Measurements from ENCODE around the gene FAM174C.

The FAM174C gene

DNA sequence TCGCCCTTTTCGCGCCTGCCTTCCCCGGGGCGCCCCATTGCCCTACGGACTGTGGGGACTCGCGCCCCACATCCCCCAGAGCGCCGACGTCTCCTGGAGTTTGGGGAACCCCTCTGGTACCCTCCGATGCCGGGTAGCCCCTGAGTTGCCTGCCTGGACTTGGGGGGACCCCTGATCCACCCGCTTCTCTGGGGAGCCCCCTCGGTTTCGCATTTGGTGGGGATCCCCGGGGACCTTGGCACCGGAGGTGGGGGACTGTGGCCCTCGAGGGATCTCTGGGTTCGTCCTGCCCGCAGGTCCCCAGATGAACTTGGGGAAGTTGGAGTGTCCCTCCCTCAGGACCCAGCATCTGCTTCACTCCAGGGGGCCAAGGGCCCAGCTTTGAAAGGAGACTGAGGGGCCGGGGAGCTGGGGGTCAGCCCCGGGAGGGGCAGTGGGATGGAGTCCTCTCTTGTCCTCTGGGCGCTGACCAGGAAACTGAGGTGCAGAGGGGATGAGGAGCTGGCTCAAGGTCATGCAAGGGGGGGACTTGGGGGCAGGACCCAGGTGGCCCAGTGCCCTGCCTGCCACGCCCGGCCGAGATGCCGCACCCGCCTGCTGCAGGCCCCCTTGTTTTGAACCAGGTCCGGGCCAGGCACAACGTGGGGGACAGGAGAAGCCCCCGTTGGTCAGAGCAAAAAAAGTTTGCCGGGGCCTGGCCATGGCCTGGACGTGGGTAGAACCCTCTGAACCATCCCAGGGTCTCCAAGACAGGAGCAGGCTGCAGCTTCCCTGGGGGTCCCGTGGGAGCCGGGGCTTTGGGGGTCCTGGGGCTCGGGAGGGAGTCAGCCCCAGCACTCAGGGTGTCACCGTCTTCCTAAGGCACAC is 11.4 kb downstream of the FAM174C start:
- no peak for DNase-seq (ENCODE audit: low spot score)

DNA sequence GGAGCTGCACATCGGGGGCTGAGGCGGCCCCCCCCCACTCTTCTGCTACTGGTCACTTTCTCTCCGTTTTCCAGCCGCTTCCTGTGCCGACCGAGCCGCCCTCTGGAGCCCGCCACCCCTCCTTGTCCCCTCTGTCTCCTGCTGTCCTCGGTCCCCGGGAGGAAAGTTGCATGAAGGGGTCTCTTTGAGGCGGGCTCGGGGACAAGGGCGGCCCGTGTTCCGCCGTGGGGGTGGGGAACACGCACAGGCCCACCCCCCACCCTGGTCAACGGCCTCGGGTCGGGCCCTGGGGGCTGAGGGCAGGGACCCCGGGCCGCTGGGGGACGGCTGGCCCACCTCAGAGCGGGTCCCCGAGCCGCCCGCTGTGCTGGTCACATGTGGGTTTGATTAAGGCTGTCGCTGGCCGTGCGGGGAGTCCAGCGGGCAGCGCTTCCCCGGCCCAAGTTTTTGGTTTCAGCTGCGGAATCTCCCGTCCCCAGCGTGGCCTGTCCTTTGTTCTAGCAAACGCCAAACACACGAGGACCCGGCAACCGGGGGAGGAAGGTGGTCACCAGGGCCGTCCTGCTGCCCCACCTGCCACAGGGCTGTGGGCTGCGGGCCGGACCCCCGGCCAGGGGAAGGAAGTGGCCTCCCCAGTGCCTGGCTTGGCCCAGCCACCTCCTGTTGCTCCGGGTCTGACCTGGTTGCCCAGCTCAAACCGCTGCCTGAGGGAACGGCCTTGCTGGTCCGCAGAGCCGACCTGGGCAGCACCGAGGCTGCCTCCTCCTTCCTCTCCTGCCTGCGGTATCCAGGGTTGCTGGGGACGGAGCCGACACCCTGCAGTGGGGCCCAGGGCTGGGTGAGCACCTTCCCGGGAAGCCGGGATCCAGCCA is 12.3 kb downstream of the FAM174C start:
- no peak for DNase-seq (ENCODE audit: low spot score)

- no peak for DNase-seq (ENCODE audit: low spot score)
Observed at GRCh38 chr19:1288226-1288612, 12.9 kb downstream of the FAM174C start.

DNA sequence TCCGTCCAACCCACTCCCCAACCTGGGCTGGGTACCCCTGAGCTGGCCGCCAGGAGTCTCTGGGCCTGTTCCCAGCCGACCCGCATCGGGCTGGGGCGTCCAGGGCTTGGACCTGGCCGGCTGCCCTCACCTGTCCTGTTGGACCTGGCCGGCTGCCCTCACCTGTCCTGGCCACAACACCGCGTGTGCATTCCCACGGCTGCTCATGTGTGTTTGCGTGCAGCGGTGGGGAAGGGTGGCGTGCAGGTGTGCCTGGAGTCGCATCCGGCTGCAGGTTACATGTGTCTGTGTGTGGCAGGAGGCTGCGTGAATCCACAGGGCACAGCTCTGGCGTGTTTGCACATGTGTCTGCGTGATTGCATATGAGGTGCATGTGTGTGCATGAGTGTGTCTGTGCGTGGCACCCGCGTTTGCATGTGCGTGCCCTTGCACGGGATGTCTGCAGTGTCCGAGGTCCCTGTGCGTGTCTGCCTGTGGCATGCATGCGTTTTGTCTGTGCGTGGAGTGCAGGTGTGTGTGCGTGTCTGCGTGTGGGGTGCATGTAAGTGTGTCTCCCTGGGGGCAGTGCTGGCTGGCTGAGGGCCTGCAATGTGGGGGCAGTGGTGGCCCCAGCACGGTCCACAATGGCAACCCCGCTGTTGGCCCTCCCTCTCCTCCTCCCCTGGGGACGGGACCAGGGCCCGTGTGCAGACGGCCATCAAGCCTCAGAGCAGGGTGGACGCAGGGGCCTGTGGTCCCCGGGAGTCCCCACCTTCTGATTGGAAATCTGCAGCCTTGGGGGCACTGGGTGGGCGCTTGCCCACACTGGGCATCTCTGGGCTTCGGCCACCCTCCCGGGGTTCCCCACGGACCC is 13.7 kb downstream of the FAM174C start:
- no peak for DNase-seq (ENCODE audit: low spot score)

DNA sequence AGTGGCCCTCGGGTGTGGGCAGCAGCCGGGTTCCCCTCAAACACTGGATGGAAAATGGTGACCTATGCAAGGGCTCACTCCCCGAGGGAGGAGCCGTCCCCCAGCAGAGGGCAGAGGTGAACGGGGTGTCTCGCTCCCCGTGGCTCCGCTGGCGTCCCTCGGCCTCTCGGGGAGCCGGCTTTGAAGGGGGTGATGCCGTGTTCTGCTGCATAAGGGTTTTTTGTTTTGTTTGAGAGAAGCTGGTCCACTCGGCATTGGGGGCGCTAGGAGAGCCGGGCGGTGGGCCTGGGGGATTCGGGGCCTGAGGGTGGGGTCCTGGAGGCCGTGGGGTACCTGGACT is 14.3 kb downstream of the FAM174C start:
- DNase-seq (ENCODE audit: low spot score), result no peak

DNA sequence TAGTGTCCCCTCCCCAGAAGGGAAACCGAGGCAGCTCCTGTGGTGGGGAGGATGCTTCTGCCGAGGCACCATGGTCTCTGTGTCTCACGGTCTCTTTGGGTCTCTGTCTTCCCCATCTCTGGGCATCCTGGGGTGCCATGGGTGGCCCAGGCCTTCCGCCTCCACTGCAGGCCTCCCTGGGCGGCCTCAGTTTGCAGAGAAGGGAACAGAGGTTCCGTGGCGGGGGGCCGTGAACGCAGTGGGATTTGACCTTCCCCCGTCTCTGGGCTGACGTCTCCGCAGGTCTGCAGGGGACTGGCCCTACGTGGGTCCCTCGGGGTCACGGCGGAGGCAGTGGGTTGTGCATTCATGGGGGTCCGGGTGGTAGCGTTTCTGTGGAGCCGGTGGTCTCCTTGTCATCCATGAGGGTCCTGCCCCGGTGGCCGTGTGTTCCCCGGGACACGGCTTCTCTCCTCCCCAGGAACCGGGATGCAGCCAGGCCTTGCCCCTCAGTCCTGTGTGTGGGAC is 14.9 kb downstream of the FAM174C start:
- no peak for DNase-seq (ENCODE audit: low spot score)

DNA sequence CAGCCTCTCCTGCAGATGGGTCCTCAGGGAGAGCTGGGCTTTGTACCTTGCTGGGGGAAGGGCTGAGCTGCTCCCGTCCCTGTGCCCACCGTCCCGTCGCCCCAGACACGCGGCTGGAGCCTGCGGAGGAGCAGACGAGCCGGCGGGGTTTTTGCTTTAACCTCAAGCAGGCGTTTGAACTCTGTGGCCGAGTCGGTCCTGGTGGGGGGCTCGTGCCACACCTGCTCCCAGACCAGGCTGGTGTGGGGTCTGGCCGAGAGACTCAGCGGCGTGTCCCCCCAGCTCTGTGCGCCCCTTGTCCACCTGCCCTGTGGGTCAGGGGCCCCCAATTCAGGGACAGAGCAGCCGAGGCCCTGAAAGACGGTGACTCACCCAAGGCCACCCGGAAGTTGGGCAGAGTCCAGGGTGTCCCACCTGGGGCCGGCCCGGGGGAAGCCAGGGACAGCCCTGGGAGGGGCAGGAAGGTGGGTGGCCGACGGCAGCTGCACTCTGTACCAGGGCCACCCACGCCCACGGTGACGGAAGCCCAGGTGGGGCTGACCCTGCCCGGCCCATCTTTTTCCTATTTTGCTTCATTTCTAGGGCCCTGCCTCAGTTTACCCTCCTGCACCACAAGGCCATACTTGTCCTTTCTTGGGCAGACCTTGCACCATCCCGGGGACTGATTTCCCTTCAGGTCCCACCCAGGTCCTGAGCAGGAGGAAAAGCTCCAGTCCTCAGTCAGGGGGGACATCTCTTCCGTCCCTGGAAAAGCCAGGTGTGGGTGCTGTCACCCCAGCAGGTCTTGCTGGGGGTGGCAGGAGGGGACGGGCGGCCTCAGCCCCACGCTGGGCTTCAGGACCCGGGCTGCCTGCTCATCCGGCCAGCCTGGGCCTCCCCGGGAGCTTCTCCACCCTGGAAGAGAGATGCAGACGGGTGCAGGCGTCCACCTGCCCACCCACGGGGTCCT is 15.6 kb downstream of the FAM174C start:
- DNase-seq (ENCODE audit: low spot score), result no peak

DNA sequence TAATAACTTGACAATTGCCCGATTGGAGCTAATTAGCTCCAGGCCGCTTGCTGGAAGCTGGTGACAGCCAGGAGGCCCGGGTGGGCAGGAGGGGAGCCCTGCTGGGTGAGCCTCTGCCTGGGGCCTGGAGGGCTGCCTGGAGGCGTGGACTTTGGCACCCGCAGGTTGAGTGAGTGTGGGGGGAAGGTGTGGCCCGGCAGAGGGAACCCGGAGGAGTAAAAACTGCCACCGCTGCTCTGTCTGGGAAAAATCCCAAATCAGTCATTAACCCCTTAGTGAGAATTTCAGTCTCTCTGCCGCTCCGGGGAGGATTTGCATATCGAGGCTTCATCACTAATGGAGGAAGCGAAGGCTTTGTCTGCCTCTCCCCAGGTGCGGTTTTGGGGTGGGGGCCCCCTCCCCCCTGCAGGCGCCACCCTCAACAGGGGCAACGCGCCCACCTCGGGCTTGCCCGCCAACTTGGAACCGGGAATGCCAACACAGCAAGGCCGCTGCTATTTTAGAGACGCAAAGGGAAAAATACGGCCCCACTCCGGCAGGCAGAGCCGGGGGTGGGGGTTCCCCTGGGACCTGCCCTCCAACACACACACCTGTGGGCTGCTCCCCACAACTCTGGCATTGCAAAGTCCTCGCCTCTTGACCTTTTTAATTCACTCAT is 16.6 kb downstream of the FAM174C start:
- no peak for DNase-seq (ENCODE audit: low spot score)

DNA sequence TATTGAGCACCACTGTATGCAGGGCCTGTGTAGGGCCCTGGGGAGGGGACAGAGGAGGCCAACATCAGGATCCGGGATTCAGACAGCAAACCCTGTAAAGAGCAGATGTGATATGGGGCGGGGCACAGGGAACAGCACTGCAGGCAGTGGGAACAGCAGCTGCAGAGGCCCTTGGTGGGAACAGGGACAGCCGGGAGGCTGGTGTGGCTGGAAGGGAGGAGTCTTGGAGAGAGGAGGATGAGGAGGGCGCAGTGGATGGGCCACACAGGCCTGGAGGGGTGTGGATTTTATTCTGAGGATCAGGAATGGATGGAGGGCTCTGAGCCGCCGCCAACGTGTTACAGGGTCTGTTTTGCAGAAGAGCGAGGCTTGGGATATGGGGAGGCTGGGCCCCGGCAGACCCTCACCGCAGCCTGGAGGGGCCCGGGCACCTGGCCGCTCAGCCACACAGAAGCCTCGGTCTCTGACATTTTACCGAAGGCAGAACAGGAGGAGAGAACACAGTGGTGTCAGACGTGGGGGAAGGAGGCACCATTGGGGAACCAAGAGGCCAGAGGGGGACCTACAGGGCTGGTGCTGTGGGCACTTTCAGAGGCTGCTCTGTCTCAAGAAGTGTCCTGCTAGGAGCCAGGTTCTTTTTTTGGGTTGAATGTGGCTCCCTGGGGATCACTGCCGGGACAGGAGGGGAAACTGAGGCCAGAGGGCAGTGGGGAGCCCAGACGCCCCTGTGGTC is 17.3 kb downstream of the FAM174C start:
- no peak for DNase-seq (ENCODE audit: low spot score)

DNA sequence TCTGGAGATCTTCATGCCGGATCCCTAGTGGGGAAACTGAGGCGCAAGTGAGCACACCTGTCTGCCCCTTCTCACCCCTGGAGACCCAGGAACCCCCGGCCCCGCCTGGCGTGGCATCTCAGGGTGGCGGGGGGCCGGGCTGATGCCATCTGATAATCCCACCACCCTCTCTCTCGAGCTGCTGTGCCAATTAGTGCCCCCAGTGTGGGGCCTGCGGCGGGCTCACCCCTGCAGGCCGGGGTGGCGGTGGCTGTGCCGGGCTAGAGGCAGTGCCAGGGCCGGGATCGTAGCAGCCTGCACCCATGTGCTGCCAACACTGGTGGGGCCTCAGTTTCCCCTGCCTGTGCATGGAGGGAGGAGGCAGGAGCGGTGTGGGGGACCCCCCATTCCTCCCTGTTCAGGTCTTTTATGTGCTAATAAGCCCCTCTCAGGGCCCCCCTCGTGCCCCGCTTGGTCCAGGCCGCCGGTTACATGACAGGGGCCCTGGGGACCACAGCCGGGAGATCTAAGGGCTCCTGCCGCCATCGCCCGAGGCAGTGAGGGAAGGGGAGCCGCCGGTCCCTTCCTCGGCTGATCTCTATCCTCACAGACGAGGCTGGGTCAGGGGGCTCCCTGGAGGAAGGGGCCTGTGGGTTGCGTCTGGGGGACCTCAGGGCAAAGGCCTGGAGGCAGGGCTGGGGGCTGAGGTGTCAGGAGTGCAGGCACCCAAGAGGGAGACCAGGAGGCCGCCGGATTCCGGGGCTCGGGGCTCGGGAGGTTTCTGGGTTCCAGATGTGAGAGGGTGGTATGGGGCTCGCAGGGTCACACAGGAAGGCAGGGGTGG is 18.7 kb downstream of the FAM174C start:
- no peak for DNase-seq (ENCODE audit: low spot score)

GRCh38 chr19:1294688-1295087 is 19.4 kb downstream of the FAM174C start:
- DNase-seq (ENCODE audit: low spot score), result no peak

DNA sequence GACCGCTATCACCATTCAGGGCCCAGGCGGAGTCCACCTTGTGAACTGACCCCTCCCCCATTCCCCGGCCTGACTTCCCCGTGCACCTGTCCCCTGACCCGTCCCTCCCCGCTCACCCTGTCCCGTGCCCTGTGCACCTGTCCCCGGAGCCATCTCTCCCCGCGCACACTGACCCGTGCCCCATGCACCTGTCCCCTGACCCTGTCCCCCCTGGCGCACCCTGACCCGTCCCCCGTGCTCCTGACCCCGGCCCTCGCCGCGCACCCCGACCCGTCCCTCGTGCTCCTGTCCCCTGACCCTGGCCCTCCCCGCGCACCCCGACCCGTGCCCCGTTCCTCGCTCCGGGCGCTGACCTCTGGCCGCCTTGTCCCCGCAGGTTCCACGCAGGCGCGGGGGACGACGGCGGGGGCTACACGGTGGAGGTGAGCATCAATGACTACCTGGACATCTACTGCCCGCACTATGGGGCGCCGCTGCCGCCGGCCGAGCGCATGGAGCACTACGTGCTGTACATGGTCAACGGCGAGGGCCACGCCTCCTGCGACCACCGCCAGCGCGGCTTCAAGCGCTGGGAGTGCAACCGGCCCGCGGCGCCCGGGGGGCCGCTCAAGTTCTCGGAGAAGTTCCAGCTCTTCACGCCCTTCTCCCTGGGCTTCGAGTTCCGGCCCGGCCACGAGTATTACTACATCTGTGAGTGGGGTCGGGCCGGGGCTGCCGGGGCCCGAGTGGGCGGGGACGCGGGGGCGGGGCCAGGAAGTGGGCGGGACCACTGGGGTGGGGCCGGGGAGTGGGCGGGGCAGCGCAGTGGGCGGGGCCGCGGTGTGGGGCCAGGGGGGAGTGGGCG is 20.1 kb downstream of the FAM174C start:
- DNase-seq (ENCODE audit: low spot score), result no peak

DNA sequence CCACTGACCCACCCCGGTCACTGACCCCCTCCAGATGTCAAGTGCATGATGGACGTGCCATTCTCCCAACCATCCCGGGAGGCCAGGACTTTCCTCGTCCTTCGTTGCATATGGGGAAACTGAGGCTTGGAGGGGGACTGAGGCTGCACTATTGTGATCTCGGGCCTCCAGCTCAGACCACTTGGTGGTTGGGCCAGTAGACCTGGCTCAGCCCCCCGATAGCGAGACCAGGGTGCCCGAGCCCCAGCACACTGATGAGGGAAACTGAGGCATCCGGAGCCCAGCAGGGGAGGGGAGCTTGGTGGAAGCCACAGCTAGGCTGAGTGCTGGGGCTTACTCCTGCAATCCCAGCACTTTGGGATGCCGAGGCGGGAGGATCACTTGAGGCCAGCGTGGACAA is 20.7 kb downstream of the FAM174C start:
- DNase-seq (ENCODE audit: low spot score), result no peak

DNA sequence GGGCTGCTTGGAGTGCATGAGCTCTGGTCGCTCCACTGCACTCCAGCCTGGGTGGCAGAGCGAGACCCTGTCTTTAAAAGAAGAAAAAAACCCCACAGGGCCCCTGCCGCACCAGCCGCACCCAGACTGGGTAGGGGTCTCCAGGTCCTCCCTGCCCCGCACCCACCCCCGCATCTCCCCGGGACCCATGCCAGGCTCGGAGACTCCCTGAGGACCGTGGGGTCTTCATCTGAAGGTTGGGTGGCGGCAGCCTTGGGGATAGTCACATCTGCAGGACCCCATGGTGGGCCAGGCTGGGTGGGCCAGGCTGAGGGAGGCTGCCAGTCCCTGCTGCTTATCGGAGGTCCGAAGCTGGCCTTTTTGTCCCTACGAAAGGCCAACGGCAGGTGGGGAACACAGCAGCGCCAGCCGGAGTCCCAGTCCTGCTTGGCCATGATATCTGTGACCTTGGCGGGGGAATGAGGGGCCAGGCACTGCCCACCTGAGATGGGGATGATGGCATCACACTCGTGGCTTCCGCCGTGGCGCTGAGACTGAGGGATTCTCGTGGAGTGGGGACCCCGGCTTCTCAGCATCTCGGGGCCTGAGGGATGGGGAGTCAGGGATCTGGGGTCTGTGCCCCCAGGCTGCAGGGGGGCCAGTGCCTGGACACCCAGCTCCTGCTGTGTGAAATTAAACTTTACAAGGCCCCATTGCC is 21.4 kb downstream of the FAM174C start:
- DNase-seq (ENCODE audit: low spot score), result no peak

GRCh38 chr19:1298235-1298634 is 22.9 kb downstream of the FAM174C start:
- no peak for DNase-seq (ENCODE audit: low spot score)

DNA sequence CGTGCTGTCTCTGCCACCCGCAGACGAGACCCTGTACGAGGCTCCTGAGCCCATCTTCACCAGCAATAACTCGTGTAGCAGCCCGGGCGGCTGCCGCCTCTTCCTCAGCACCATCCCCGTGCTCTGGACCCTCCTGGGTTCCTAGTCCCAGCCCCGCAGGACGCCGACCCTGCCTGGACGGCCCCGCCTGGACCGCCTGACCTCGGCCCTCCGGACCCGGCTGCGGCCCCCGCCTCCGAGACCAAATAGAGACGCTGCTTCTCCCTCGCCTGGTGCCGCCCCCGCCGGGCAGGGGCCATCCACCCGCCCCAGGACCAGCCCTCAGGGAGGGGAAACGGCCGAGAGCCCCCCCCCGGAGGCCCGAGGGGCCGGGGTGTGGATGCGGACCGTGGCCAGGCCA is 24.5 kb downstream of the FAM174C start:
- DNase-seq (ENCODE audit: low spot score), result no peak

GRCh38 chr19:1300744-1301490 is 25.6 kb downstream of the FAM174C start:
- DNase-seq (ENCODE audit: low spot score), result no peak
